DND-41 (cell line): ENCODE results near the gene PCDHB6.
"Not testable (repeated sequence)": the region's sequence is repeated elsewhere in the genome, so short reads cannot be mapped to it uniquely, and the experiment has no call there.

ENCODE experiments used
- ATAC-seq: fragments of 200-7000 bp; cut with Tn5 transposase; 3 replicates; pipeline ENCODE4 v1.9.1; 2021; ENCODE audit warnings: low read depth; ENCODE audit not compliant: insufficient read depth
- DNase-seq: peaks from one replicate; pipeline ENCODE4 v3.0.0-alpha.2; 2020
- H2AFZ ChIP-seq: 2 replicates; pipeline ENCODE4 v1.6.0; 2012; ENCODE audit warnings: low read depth, low read length
- H3K27ac ChIP-seq: 2 replicates; pipeline ENCODE4 v1.5.1; 2012; ENCODE audit warnings: low read length, inconsistent platforms
- H3K27me3 ChIP-seq: fragments of 200-600 bp; sonication (generic); 2 replicates; pipeline ENCODE4 v1.6.0; 2012; ENCODE audit warnings: low read length, mild to moderate bottlenecking, inconsistent platforms; ENCODE audit not compliant: insufficient read depth, poor library complexity
- H3K36me3 ChIP-seq: 2 replicates; pipeline ENCODE4 v1.5.1; 2012; ENCODE audit warnings: low read length, inconsistent platforms; ENCODE audit not compliant: insufficient read depth
- H3K4me1 ChIP-seq: 2 replicates; pipeline ENCODE4 v1.5.1; 2012; ENCODE audit warnings: mild to moderate bottlenecking, low read length; ENCODE audit not compliant: insufficient read depth
- H3K4me2 ChIP-seq: 2 replicates; pipeline ENCODE4 v1.6.0; 2012; ENCODE audit warnings: mild to moderate bottlenecking, moderate library complexity, low read length, inconsistent platforms; ENCODE audit not compliant: insufficient read depth
- H3K4me3 ChIP-seq, 2 experiments: fragments of 200-600 bp in 1 of 2; shearing (Covaris generic) in 1 of 2; 2 replicates each; pipeline ENCODE4 v1.5.1; 2012 to 2016; ENCODE audit warnings: inconsistent platforms in 2 of 2, low read length in 2 of 2, mild to moderate bottlenecking in 2 of 2, low read depth in 1 of 2, moderate library complexity in 1 of 2
- H3K79me2 ChIP-seq: 2 replicates; pipeline ENCODE4 v1.6.0; 2012; ENCODE audit warnings: low read length, inconsistent platforms; ENCODE audit not compliant: insufficient read depth
- H3K9ac ChIP-seq: 2 replicates; pipeline ENCODE4 v1.6.0; 2012; ENCODE audit warnings: low read depth, mild to moderate bottlenecking, inconsistent platforms, low read length, moderate library complexity
- H3K9me3 ChIP-seq: 2 replicates; pipeline ENCODE4 v1.5.1; 2012; ENCODE audit warnings: low read length, moderate library complexity, mild to moderate bottlenecking, inconsistent platforms; ENCODE audit not compliant: insufficient read depth, severe bottlenecking
- H4K20me1 ChIP-seq: 2 replicates; pipeline ENCODE4 v1.6.0; 2012; ENCODE audit warnings: low read length; ENCODE audit not compliant: insufficient read depth
- EZH2 ChIP-seq: IDR thresholded peaks from 3 replicates; pipeline ENCODE4 v1.6.1; 2012; ENCODE audit warnings: borderline replicate concordance, low read depth, mild to moderate bottlenecking, moderate library complexity, low read length, inconsistent platforms; ENCODE audit not compliant: severe bottlenecking
- TF ChIP-seq, protein P1 (sequence below): IDR thresholded peaks from 2 replicates; pipeline ENCODE4 v1.5.1; 2012; ENCODE audit warnings: borderline replicate concordance, low read length, moderate library complexity, mild to moderate bottlenecking; ENCODE audit not compliant: poor library complexity, severe bottlenecking; ENCODE audit errors: extremely low read depth

Gene PCDHB6

GRCh38 chr5:141127305-141127704 lies 22.6 kb upstream of the PCDHB6 start:
- no peaks in the 10 kb centered on the region for H3K9me3 ChIP-seq
- no peaks in the 10 kb centered on the region for H3K27me3 ChIP-seq
- no peaks in the 10 kb centered on the region for H3K36me3 ChIP-seq
- no peak overlapping the region for H3K4me2 ChIP-seq
- no peak overlapping the region for H3K9ac ChIP-seq
- no peak overlapping the region for H3K4me3 ChIP-seq
- H3K4me1 ChIP-seq = no peaks in the 10 kb centered on the region
- no peaks in the 10 kb centered on the region for H4K20me1 ChIP-seq
- TF ChIP-seq, protein P1, sequence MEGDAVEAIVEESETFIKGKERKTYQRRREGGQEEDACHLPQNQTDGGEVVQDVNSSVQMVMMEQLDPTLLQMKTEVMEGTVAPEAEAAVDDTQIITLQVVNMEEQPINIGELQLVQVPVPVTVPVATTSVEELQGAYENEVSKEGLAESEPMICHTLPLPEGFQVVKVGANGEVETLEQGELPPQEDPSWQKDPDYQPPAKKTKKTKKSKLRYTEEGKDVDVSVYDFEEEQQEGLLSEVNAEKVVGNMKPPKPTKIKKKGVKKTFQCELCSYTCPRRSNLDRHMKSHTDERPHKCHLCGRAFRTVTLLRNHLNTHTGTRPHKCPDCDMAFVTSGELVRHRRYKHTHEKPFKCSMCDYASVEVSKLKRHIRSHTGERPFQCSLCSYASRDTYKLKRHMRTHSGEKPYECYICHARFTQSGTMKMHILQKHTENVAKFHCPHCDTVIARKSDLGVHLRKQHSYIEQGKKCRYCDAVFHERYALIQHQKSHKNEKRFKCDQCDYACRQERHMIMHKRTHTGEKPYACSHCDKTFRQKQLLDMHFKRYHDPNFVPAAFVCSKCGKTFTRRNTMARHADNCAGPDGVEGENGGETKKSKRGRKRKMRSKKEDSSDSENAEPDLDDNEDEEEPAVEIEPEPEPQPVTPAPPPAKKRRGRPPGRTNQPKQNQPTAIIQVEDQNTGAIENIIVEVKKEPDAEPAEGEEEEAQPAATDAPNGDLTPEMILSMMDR = no peak
- TF ChIP-seq EZH2 = no peak
- H3K27ac ChIP-seq = no peak overlapping the region
- DNase-seq (no peak), ATAC-seq (no peak)
- H3K79me2 ChIP-seq = no peaks in the 10 kb centered on the region
- no peak overlapping the region for H2AFZ ChIP-seq

DNA sequence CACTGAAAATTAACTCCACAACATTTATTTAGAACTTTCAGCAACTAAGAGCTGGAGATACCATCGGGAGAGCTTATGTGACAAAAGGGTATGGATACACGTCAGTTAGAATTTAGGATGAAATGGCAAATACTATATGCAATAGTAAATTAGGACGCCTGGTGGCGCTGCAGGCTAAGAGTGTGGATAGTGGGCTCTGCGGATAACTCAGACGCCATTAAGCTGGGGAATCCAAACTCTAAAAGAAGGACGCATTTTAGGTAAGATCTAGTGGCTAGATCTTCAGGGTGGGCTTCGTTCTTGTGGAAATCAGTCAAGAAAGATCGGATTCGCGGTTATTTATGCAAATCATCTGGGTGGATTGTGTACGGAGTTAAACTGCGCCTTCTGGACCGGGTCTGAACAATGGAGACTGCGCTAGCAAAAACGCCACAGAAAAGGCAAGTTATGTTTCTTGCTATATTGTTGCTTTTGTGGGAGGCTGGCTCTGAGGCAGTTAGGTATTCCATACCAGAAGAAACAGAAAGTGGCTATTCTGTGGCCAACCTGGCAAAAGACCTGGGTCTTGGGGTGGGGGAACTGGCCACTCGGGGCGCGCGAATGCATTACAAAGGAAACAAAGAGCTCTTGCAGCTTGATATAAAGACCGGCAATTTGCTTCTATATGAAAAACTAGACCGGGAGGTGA lies 14.7 kb upstream of the PCDHB6 start, which contains the start of gene PCDHB5:
TSS of gene PCDHB5 (plus strand) at position 177 of the 688 bp plus-strand sequence. CDS start at position 406, 229 bp downstream.
- DNase-seq = no peak

GRCh38 chr5:141135718-141136266 lies 14.1 kb upstream of the PCDHB6 start:
- no peak overlapping the region for H3K9ac ChIP-seq
- no peaks in the 10 kb centered on the region for H3K79me2 ChIP-seq
- no peaks in the 10 kb centered on the region for H4K20me1 ChIP-seq
- no peaks in the 10 kb centered on the region for H3K36me3 ChIP-seq
- no peaks in the 10 kb centered on the region for H3K27me3 ChIP-seq
- no peak overlapping the region for H3K4me2 ChIP-seq
- no peak for ATAC-seq
- no peak for TF ChIP-seq EZH2
- TF ChIP-seq, protein P1 = no peak
- no peak overlapping the region for H2AFZ ChIP-seq
- no peak for DNase-seq
- H3K4me1 ChIP-seq = no peaks in the 10 kb centered on the region
- H3K9me3 ChIP-seq = peaks cover 5% of the 10 kb centered on the region
- no peak overlapping the region for H3K4me3 ChIP-seq
- no peak overlapping the region for H3K27ac ChIP-seq

More for the DNA sequence above, 14.7 kb upstream of the PCDHB6 start, which contains the start of gene PCDHB5:
- Histone ChIP-seq H3K4me3 (no peak within 1 kb of the TSS), H3K36me3 (no peaks in the 10 kb centered on the region), H3K79me2 (no peaks in the 10 kb centered on the region), H4K20me1 (no peaks in the 10 kb centered on the region), H3K27me3 (no peaks in the 10 kb centered on the region), H3K4me1 (no peaks in the 10 kb centered on the region), H3K9ac (no peak within 1 kb of the TSS), H3K9me3 (peaks cover 5% of the 10 kb centered on the region), H3K27ac (no peak within 1 kb of the TSS), H2AFZ (no peak within 1 kb of the TSS), H3K4me2 (no peak within 1 kb of the TSS)
- ATAC-seq = no peak
- no peak for TF ChIP-seq EZH2
- TF ChIP-seq, protein P1 = no peak

GRCh38 chr5:141137346-141137745 lies 12.5 kb upstream of the PCDHB6 start:
- not testable (repeated sequence) for H2AFZ ChIP-seq, H4K20me1 ChIP-seq, ATAC-seq

More at GRCh38 chr5:141137346-141137745, 12.5 kb upstream of the PCDHB6 start:
- H3K4me1 ChIP-seq, H3K27me3 ChIP-seq, H3K79me2 ChIP-seq, H3K36me3 ChIP-seq, H3K9me3 ChIP-seq, H3K4me3 ChIP-seq, H3K27ac ChIP-seq, H3K4me2 ChIP-seq, H3K9ac ChIP-seq, DNase-seq: not testable (repeated sequence)
